A549 (cell line): Measurements from ENCODE around the gene KAT5. TPM values are rescaled to one million over a fixed set of nuclear protein-coding genes. Genes with fewer than 3 reads are reported as not detected.
A peak's percentile ranks its signal among the peaks of the same experiment; 100 is the strongest.

Experiments
- ATAC-seq, 2 experiments: fragments of 200-7000 bp in 1 of 2; fragments of >200 bp in 1 of 2; cut with Nextera tagmentation in 1 of 2; cut with Tn5 transposase in 1 of 2; 3 replicates each; pipeline versions ENCODE4 v1.8.0 to v1.9.1; 2018 to 2020; ENCODE audit warnings: mild to moderate bottlenecking in 1 of 2, moderate library complexity in 1 of 2
- CTCF ChIA-PET: fragments of 300-600 bp; sonication (Branson Sonifier 250); formaldehyde crosslinking; extraction: SDS; loops from one replicate; lab custom pipeline; 2021; ENCODE audit warnings: antibody characterized with exemption, inconsistent platforms; lab: Yijun Ruan, JAX
- POLR2A ChIA-PET: fragments of 350-600 bp; formaldehyde crosslinking; extraction: SDS; loops from one replicate; lab custom pipeline; 2021; ENCODE audit warnings: antibody characterized with exemption, inconsistent platforms; lab: Yijun Ruan, JAX
- DNase-seq, 2 experiments: peaks; one replicate each; pipeline versions ENCODE4 v3.0.0 to v3.0.0-alpha.2; 2011 to 2016; ENCODE audit warnings: low read depth in 1 of 2, low spot score in 1 of 2
- FAIRE-seq: peaks from 2 replicates; lab custom pipeline; 2011; peaks lifted over from hg19 to GRCh38; lab: Jason Lieb, UNC
- H3K27ac ChIP-seq, 2 experiments: fragments of >200 bp; sonication (Bioruptor Twin); formaldehyde crosslinking; 3 replicates each; pipeline ENCODE4 v1.5.1; 2016 to 2017
- H3K4me1 ChIP-seq: fragments of >200 bp; sonication (Bioruptor Twin); formaldehyde crosslinking; 3 replicates; pipeline ENCODE4 v1.6.1; 2016
- H3K4me2 ChIP-seq: fragments of >200 bp; sonication (Bioruptor Twin); formaldehyde crosslinking; 3 replicates; pipeline ENCODE4 v1.6.1; 2016
- H3K4me3 ChIP-seq: fragments of >200 bp; sonication (Bioruptor Twin); formaldehyde crosslinking; 3 replicates; pipeline ENCODE4 v1.5.1; 2016
- H3K9me3 ChIP-seq: fragments of >200 bp; sonication (Bioruptor Twin); formaldehyde crosslinking; 3 replicates; pipeline ENCODE4 v1.6.1; 2016
- BHLHE40 ChIP-seq: IDR thresholded peaks from 2 replicates; pipeline ENCODE4 v1.6.1; 2012; ENCODE audit warnings: low read depth, low read length, inconsistent platforms
- CBX2 ChIP-seq: fragments of 200-600 bp; sonication (generic); IDR thresholded peaks from 2 replicates; pipeline ENCODE4 v1.6.1; 2016; ENCODE audit warnings: low read depth, mild to moderate bottlenecking, borderline replicate concordance
- CBX8 ChIP-seq: fragments of 200-600 bp; sonication (generic); IDR thresholded peaks from 2 replicates; pipeline ENCODE4 v1.6.1; 2016
- CEBPB ChIP-seq, 2 experiments: fragments of >200 bp in 1 of 2; sonication (Bioruptor Twin) in 1 of 2; formaldehyde crosslinking in 1 of 2; IDR thresholded peaks; 2 replicates each; pipeline ENCODE4 v1.6.1; 2012 to 2016
- CHD2 ChIP-seq: fragments of 150-350 bp; IDR thresholded peaks from 2 replicates; pipeline ENCODE4 v1.6.1; 2014; ENCODE audit warnings: low read length; ENCODE audit not compliant: partially characterized antibody
- E2F6 ChIP-seq: IDR thresholded peaks from 2 replicates; pipeline ENCODE4 v1.6.1; 2012; ENCODE audit warnings: low read depth, borderline replicate concordance
- EHF ChIP-seq: fragments of 250-450 bp; sonication (Bioruptor Pico); IDR thresholded peaks from 2 replicates; pipeline ENCODE4 v1.5.0; 2020; ENCODE audit warnings: mild to moderate bottlenecking
- GATA3 ChIP-seq: IDR thresholded peaks from 2 replicates; pipeline ENCODE4 v1.6.1; 2012; ENCODE audit warnings: borderline replicate concordance
- HDAC2 ChIP-seq: fragments of 200-600 bp; sonication (generic); IDR thresholded peaks from 2 replicates; pipeline ENCODE4 v1.6.1; 2016
- HES2 ChIP-seq: fragments of >200 bp; sonication (Bioruptor Twin); formaldehyde crosslinking; IDR thresholded peaks from 2 replicates; pipeline ENCODE4 v1.6.1; 2016
- HOXA7 ChIP-seq: fragments of 250-450 bp; sonication (Bioruptor Pico); IDR thresholded peaks from 2 replicates; pipeline ENCODE4 v1.5.0; 2020; ENCODE audit warnings: mild to moderate bottlenecking, moderate library complexity
- HOXB13 ChIP-seq: fragments of 250-450 bp; sonication (Bioruptor Pico); IDR thresholded peaks from 2 replicates; pipeline ENCODE4 v1.5.0; 2020; ENCODE audit warnings: low read depth, mild to moderate bottlenecking, moderate library complexity
- JUN ChIP-seq, 2 experiments: fragments of >200 bp; sonication (Bioruptor Twin); formaldehyde crosslinking; IDR thresholded peaks; 2 replicates in 1 of 2; 3 replicates in 1 of 2; pipeline ENCODE4 v1.6.1; 2016 to 2017
- KDM1A ChIP-seq: fragments of 200-600 bp; sonication (generic); IDR thresholded peaks from 2 replicates; pipeline ENCODE4 v1.6.1; 2016; ENCODE audit warnings: low read depth, mild to moderate bottlenecking
- KDM5A ChIP-seq: fragments of 200-600 bp; sonication (generic); IDR thresholded peaks from 2 replicates; pipeline ENCODE4 v1.6.1; 2016; ENCODE audit warnings: antibody characterized with exemption, mild to moderate bottlenecking
- MYC ChIP-seq: IDR thresholded peaks from 2 replicates; pipeline ENCODE4 v1.6.1; 2012; ENCODE audit warnings: mild to moderate bottlenecking, inconsistent platforms, low read length, improper control_type of control experiment, borderline replicate concordance
- NFE2L2 ChIP-seq: fragments of 150-350 bp; conservative IDR thresholded peaks from 2 replicates; pipeline ENCODE4 v1.6.1; 2014; ENCODE audit warnings: low read length
- PHF8 ChIP-seq: fragments of 200-600 bp; sonication (generic); IDR thresholded peaks from 2 replicates; pipeline ENCODE4 v1.6.1; 2016; ENCODE audit warnings: low read depth, mild to moderate bottlenecking, antibody characterized with exemption, moderate library complexity, borderline replicate concordance
- POLR2A ChIP-seq: IDR thresholded peaks from 2 replicates; pipeline ENCODE4 v1.6.1; 2012; ENCODE audit warnings: mild to moderate bottlenecking, low read length
- RARB ChIP-seq: fragments of 250-450 bp; sonication (Bioruptor Pico); IDR thresholded peaks from 2 replicates; pipeline ENCODE4 v1.8.0; 2021; ENCODE audit warnings: mild to moderate bottlenecking, moderate library complexity
- RCOR1 ChIP-seq: fragments of 150-350 bp; IDR thresholded peaks from 2 replicates; pipeline ENCODE4 v1.6.1; 2014; ENCODE audit warnings: antibody characterized with exemption, low read length, low read depth
- REST ChIP-seq: fragments of 200-600 bp; sonication (generic); IDR thresholded peaks from 2 replicates; pipeline ENCODE4 v1.6.1; 2016; ENCODE audit warnings: antibody characterized with exemption, mild to moderate bottlenecking, moderate library complexity
- RNF2 ChIP-seq: fragments of 200-600 bp; sonication (generic); IDR thresholded peaks from 2 replicates; pipeline ENCODE4 v1.6.1; 2016; ENCODE audit warnings: low read depth, mild to moderate bottlenecking, antibody characterized with exemption, moderate library complexity, borderline replicate concordance
- SMC3 ChIP-seq: fragments of >200 bp; sonication (Bioruptor Twin); formaldehyde crosslinking; IDR thresholded peaks from 3 replicates; pipeline ENCODE4 v1.6.1; 2018; ENCODE audit warnings: inconsistent platforms
- TFCP2L1 ChIP-seq: fragments of 250-450 bp; sonication (Bioruptor Pico); IDR thresholded peaks from 2 replicates; pipeline ENCODE4 v1.5.0; 2021; ENCODE audit warnings: mild to moderate bottlenecking
- TP53 ChIP-seq: fragments of 250-450 bp; sonication (Bioruptor Pico); IDR thresholded peaks from 2 replicates; pipeline ENCODE4 v1.5.0; 2021; ENCODE audit warnings: mild to moderate bottlenecking, moderate library complexity
- ZC3H11A ChIP-seq: fragments of 450-650 bp; IDR thresholded peaks from 2 replicates; pipeline ENCODE4 v1.6.1; 2014; ENCODE audit warnings: antibody characterized with exemption, mild to moderate bottlenecking
- ZFP36 ChIP-seq: fragments of 450-650 bp; IDR thresholded peaks from 2 replicates; pipeline ENCODE4 v1.6.1; 2014; ENCODE audit warnings: borderline replicate concordance; ENCODE audit not compliant: partially characterized antibody
- ZSCAN20 ChIP-seq: fragments of 250-450 bp; sonication (Bioruptor Pico); IDR thresholded peaks from 2 replicates; pipeline ENCODE4 v1.8.0; 2022; ENCODE audit warnings: mild to moderate bottlenecking, moderate library complexity
- WGBS: methylation state at CpG from one replicate; pipeline ENCODE4 v1.1.6; 2017; ENCODE audit errors: missing lambda C conversion rate; 5-methylcytosine and 5-hydroxymethylcytosine counted together
- polyA plus RNA-seq, 4 experiments: library from polyadenylated mRNA; depleted of rRNA in 3 of 4; stranded (reverse); fragments of >200 nt; fragmentation: RNase III in 1 of 4; extraction: RNeasy Plus Mini Kit Qiagen cat#74134 plus additional on column Dnase treatment in 1 of 4; gene quantifications; 2 replicates in 3 of 4; 3 replicates in 1 of 4; pipeline ENCODE4 v1.2.3, GENCODE V29; 2011 to 2017

KAT5 gene
- polyA plus RNA-seq, 2 of the 4 experiments (the other 2 are of a cell fraction): 25.8 to 41.2 TPM

GRCh38 chr11:65710421-65710820, 1.6 kb upstream of the KAT5 start:
- Histone ChIP-seq H3K4me1 (peaks cover 15% of the 10 kb centered on the region), H3K27ac (no peak overlapping the region), H3K4me3 (no peak overlapping the region), H3K4me2 (no peak overlapping the region; the same call in 2 of the 3 replicates), H3K9me3 (no peaks in the 10 kb centered on the region)
- no peak for DNase-seq
- FAIRE-seq: no peak
- no peak for ATAC-seq
- CTCF ChIA-PET: interaction anchor here (1.1 to 16.0 kb wide), 13 partner anchors 14 to 179 kb away, joined by 3 to 222 read pairs (median 14); partner anchors contain the start of genes AP5B1, CCDC85B, FIBP and MUS81
- TF ChIP-seq KDM1A: no peak
- TF ChIP-seq ZC3H11A: no peak
- TF ChIP-seq TFCP2L1 (CRISPR knock-in tag): no peak
- TF ChIP-seq JUN (IDR thresholded peaks at IDR 0.05): no peak
- no peak for TF ChIP-seq HDAC2
- TF ChIP-seq REST: no peak
- TF ChIP-seq GATA3: no peak
- no peak; a peak in 1 of 4 replicates for TF ChIP-seq CEBPB (IDR thresholded peaks at IDR 0.05)
- TF ChIP-seq POLR2A: no peak
- no peak for TF ChIP-seq HES2
- POLR2A ChIA-PET: interaction anchor here (1.7 kb wide), 1 partner anchor 47 kb away, joined by 4 read pairs; the partner anchor contains the start of gene RELA
- WGBS: 71% methylated on average over 3 of the region's 3 CpGs

- POLR2A ChIA-PET: interaction anchor here (0.7 to 3.5 kb wide), 17 partner anchors 8 to 178 kb away, joined by 3 to 29 read pairs (median 5); partner anchors contain the start of genes CCDC85B, FIBP and RNASEH2C
- ATAC-seq: peak; percentile 82 to 91; a peak in 5 of 6 replicates
- DNase-seq: no peak
- H3K9me3 ChIP-seq: no peaks in the 10 kb centered on the region
- peak overlapping the region; percentile 97 to 99 for H3K27ac ChIP-seq
- peak overlapping the region; percentile 93 for H3K4me2 ChIP-seq
- 46% methylated on average over 11 of the region's 11 CpGs for WGBS
- TF ChIP-seq TFCP2L1 (CRISPR knock-in tag) (0 out of 2 replicates have a peak, but pooled peaks have one; percentile 6), TP53 (CRISPR knock-in tag) (0 out of 2 replicates have a peak, but pooled peaks have one; percentile 25), E2F6 (no peak), BHLHE40 (no peak), PHF8 (no peak)
- TF ChIP-seq, all 56 proteins: peak for 2
- CTCF ChIA-PET: interaction anchor here (0.9 to 16.0 kb wide), 27 partner anchors 8 to 333 kb away, joined by 3 to 222 read pairs (median 11); partner anchors contain the start of genes AP5B1, CCDC85B, FIBP and FOSL1
- Histone ChIP-seq H3K4me3 (peak overlapping the region; percentile 60), H3K4me1 (peaks cover 15% of the 10 kb centered on the region)
- no peak for FAIRE-seq
These were observed 603 bp downstream of the KAT5 start for GRCh38 chr11:65712633-65713076.

- Histone ChIP-seq H3K4me3 (peak overlapping the region; percentile 60; the same call in 2 of the 3 replicates), H3K27ac (peak overlapping the region in 1 of 2 experiments; percentile 97; a peak in 2 of 6 replicates), H3K9me3 (no peaks in the 10 kb centered on the region), H3K4me1 (peaks cover 15% of the 10 kb centered on the region), H3K4me2 (peak overlapping the region; percentile 93)
- FAIRE-seq: no peak
- no peak for ATAC-seq
- 96% methylated on average over 24 of the region's 24 CpGs for WGBS
- no peak for DNase-seq
- CTCF ChIA-PET: interaction anchor here (1.8 to 16.0 kb wide), 10 partner anchors 31 to 332 kb away, joined by 3 to 222 read pairs (median 15); partner anchors contain the start of genes AP5B1, CCDC85B, FIBP and MUS81
- POLR2A ChIA-PET: interaction anchor here (1.0 to 3.5 kb wide), 5 partner anchors 10 to 171 kb away, joined by 3 to 29 read pairs (median 6); no protein-coding TSS in a partner anchor
- TF ChIP-seq SMC3: no peak
- no peak for TF ChIP-seq HOXA7 (CRISPR knock-in tag)
- TF ChIP-seq EHF (CRISPR knock-in tag): no peak
- TF ChIP-seq PHF8: no peak
- no peak for TF ChIP-seq RNF2
- TF ChIP-seq RARB (CRISPR knock-in tag): no peak
- TF ChIP-seq ZFP36: no peak
- no peak for TF ChIP-seq TP53 (CRISPR knock-in tag)
- TF ChIP-seq KDM1A: no peak
- no peak for TF ChIP-seq NFE2L2
- TF ChIP-seq ZSCAN20 (CRISPR knock-in tag): no peak
- no peak for TF ChIP-seq HOXB13
- no peak for TF ChIP-seq RCOR1
- TF ChIP-seq CHD2: no peak
- no peak for TF ChIP-seq KDM5A
- no peak for TF ChIP-seq CBX2
- TF ChIP-seq CBX8: no peak
- TF ChIP-seq MYC: no peak
These were observed 1.3 kb downstream of the KAT5 start for GRCh38 chr11:65713212-65713969.
